IPS DF 19.7 (cell line): ENCODE results near the gene MAPT.
"Not testable (repeated sequence)": the region's sequence is repeated elsewhere in the genome, so short reads cannot be mapped to it uniquely, and the experiment has no call there.

Experiments used
- DNase-seq: peaks from one replicate; pipeline ENCODE4 v3.0.0-alpha.2; 2013; ENCODE audit warnings: low read depth, low spot score

Gene MAPT

DNA sequence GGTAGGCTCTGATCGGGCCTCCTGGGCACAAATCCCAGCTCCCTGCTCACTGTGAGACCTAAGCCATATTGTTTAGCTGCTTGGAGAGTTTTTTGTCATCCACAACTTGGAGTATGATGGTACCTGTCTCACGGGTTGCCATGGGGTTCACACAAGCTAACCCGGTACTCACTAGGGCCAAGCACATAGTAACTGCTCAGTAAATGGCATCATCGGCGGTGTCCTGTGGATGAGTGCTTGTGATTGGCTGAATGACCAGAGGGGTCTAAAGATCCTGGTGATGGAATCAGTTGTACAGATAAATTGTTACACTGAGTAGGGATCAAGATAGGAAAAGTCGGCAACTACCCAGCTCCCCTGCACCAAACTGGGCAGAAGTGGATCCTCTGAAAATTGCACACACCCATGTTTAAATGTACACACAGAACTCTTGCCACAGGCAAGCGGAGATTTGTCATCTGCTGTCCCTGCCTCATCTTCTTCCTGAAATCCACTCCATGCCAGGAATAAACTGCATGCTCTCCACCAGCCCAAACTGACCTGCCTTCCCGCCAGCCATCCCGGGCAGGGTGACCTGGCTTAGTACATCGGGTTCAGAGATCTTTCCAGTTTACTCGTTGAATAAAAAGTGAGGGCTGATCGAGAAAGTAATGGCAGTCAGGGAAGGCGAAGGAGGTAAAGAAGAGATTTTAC lies 6.5 kb downstream of the MAPT start:
- no peak for DNase-seq

DNA sequence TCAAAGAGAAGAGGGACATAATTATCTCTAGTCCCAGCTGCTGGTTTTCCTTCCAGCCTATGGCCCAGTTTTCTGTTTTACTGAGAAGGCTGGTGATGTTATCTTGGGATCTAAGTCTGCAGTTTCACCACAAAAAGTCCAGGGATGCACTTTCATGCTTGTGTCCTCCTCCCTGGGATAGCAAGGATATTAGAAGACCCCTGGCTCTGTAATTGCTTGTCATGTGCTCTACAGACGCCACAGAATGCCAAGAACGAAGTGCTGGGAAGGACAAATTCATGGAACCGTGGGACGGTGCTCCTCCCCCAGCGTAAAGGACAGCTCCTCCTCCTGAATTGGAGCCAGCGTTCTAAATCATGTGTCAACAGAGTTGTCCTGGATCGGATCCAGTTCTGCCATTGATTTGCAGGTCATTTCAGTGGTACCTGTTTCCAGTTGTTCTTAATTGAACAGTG lies 8.6 kb downstream of the MAPT start:
- DNase-seq: no peak

DNA sequence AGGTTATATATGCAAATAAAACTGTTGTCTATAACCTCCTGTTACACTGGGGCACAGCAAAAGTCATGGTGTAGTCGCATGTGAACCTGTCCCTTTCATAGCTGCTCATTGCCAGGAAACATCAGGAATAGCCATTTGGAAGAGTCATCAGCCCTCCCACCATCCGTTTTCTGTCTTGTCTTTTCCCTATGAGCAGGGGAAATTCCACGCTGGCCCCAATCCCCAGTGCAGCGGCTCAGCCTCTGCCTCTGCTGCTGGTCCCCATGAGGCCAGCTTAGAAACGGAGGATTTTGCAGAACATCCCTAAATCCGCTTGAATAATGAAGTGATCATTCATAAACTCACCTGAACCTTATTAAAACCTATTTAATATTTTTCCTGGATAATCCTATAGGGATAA lies 10.5 kb downstream of the MAPT start:
- DNase-seq: no peak

DNA sequence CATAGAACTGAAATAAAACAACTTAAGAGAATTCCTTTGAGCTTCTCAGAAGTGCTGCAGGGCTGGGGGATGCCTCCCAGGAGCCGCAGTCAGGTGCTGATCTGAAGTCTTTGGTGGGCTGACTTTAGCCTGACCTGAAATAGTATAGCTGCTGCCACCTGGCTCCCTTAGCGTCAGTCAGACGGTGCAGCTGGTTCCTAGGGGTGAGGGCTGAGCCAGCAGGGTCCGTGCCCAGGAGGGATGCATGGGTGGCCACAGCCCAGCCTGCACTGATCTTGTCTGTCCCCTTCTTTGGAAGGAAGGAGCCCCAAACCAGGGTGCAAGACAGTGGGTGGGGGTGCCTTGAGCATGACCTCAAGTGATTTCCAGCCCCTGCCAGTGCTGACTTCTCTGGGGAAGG lies 11.5 kb downstream of the MAPT start:
- no peak for DNase-seq

DNA sequence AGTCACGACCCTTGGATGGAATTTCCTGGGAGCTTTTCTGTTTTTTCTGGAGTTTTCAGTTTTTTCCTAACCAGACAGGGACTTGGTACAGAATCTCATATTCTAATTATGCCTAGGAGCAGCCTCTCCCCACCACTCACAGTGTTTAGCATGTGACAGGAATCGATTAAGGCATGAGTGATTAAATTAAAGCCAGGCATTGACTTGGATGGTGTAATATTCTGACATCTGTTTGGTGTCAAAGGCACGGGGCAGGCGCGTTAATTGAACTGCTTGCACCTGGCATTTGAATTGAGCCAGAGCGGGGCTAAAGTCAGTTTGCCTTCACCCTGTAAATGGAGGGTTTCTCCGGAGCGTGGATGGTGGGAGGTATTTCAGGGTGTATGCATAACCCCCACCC lies 11.9 kb downstream of the MAPT start:
- DNase-seq: no peak

DNA sequence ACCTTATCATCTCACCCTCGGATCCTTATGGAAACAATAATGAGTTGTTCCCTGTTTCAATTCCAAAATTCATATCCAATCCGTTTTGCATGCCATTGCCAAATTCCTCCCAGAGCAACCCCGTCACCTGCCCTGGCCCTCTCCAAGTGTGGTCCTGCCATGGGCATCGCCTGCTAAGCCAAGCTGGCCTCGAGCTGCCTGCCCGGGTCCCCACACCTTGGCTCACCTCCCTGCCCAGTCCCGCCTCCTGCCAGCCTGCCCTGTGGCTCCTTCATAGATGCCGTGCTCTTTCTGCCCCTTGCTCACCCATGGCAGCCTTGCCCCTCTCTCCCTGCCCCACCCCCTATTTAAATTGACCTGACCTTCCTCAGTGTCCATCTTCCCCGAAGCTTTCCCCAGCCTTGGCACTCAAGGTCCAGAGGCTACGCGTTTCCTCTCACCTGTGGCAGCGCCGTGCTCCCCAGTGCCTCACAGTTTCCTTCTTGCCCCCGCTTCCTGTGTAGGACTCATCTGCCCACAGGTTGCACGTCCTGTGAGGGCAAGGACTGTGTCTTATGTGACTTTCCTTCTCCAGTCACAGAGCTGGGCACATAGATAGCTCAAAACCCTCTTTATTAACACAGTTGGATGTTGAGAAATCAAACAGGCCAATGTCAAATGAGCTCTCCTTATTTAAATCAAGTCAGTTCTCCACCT lies 12.7 kb downstream of the MAPT start:
- DNase-seq: no peak

DNA sequence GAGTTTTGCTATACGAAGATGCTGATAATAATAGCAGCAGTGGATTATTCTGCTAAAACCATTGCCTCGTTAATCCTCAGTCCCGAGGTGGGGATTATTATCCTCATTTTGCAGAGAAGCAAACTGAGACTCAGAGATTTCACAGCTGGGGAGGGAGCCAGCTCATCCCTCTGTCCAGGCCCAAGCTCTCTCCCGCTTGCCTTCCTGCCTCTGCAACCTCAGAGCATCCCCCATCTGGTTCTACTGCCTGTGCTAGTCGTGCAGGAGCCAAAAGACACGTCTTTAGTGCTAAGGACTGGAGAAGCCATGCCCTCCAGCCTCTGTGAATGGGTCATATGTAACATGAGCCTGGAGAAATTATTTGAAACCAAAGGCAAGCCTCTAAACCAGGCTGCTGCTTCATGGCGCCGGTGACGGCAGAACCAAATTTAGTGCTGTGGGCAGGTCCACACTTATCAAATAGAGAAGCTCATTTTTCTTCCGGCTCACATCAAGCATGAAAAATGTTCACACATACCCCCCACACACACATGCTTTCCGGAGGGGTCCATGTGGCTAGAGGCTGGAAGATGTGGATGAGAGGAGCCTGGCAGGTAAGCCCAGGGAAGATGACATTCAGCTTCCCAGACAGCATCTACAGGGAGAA lies 13.5 kb downstream of the MAPT start:
- DNase-seq: no peak

DNA sequence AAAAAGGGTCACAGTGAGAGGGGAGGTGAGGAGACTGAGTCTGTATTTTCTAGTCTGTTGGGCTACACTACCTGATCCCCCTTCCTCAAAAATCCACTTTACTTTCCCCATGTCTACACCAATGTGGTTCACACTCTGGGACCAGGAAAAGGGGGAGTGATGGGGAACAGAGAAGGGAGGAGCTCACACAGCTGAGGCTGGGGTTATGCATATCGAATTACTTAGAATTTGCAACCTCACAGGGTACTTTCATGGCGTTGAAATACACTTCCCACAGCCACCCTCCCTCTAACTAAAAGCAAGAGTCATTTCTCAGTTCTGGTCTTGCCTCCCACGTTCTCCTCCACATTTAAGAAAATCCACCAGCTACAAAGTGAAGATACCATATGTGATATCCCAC lies 14.1 kb downstream of the MAPT start:
- no peak for DNase-seq

DNA sequence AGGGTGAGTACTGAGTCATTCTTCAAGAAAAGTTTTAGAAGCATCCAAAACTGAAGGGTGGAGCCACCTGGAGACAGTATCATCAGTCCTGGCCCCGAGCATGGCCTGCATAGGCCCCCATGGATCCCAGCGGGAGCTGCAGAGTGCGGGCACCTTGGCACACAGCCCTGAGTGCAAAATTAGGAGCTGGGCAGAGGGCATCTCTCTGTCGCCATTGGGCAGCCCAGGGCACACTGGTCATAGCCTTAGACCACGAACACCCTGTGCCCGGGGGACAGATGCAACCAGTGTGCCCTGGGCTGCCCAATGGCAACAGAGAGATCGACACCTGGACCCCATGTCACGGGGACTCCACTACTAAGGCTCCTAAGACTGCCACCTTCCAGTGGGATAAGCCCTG lies 14.6 kb downstream of the MAPT start:
- no peak for DNase-seq

DNA sequence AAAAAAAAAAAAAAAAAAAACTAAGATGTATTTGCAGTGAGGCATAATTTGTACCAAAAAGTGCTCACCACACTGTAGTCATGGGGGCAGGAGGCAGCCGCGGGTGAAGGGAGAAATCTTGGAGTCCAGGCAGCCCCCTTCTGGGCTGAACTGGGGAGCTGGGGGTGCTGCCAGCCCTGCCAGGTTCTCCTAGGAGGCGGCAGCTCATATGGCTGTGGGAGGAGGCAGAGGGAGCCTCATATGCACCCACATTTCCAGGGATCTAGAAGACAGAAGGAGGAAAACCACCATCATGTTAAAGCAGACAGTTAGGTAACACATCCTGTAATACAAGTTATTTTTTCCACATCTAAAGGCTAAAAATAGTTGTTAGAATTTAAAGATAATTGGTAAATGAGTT lies 16.3 kb downstream of the MAPT start:
- no peak for DNase-seq

DNA sequence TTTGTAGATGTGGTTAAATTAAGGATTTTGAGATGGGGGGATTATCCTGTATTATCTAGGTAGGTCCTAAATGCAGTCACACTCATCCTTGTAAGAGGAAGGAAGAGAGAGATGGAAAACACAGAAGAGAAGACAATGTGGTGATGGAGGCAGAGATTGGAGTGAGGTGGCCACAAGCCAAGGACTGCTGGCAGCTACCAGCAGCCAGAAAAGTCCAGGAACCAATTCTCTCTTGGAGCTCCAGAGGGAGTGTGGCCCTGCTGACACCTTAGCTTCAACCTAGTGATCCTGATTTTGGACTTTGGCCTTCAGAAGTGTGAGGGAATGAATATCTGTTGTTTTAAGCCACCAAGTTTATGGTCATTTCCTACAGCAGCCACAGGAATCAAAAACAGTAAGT lies 18.0 kb downstream of the MAPT start:
- no peak for DNase-seq

DNA sequence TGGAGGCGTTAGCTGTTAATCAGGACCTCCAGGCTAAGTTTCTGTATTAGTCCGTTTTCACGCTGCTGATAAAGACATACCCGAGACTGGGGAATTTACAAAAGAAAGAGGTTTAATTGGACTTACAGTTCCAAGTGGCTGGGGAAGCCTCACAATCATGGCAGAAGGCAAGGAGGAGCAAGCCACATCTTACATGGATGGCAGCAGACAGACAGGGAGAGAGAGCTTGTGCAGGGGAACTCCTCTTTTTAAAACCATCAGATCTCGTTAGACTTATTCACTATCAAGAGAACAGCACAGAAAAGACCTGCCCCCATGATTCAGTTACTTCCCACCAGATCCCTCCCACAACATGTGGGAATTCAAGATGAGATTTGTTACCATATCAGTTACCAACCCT lies 18.7 kb downstream of the MAPT start:
- not testable (repeated sequence) for DNase-seq

DNA sequence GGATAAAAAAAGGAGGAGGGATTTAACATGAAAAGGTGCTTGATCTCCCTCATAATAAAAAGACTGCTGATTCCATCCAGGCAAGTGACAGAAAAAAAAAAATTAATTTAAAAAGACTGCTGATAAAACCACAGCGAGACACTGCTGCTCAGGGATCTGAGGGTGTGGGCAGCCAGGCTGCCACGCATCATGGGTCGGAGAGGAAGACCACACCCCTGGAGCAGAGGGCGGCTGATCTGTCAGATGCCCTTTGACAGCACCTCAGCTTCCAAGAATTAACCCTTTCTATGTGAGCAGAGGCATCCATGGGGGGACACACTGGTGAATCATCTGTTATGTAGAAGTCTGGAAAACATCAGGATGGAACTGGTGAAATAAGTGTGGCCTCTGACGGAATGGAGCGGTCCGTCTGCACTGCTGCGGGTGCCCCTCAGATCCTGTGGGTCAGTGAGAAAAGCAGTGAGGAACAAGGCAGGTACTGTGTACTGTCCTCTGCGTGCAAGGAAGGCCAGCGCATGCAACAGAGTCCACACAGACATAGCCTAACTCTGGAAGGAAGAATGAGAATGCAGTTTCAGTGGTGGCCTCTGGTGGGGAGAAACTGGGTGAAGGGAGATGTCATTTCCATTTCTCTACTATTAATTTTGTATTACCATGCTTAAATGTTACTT lies 19.8 kb downstream of the MAPT start:
- no peak for DNase-seq

DNA sequence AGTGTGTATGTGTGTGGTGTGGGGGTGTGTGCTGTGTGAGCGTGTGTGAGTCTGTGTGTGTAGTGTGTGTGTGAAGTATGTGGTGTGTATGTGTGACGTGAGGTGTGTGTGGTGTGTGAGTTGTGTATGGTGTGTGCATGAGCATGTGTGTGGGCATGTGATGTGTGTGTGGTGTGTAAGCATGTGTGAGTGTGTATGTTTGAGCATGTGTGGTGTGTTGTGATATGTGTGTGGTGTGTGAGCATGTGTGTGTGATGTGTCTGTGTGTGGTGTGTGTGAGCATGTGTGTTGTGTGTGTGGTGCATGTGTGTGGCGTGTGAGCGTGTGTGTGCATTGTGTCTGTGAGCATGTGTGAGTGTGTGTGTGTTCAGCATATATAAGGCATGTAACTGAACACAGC lies 20.9 kb downstream of the MAPT start:
- DNase-seq: no peak

DNA sequence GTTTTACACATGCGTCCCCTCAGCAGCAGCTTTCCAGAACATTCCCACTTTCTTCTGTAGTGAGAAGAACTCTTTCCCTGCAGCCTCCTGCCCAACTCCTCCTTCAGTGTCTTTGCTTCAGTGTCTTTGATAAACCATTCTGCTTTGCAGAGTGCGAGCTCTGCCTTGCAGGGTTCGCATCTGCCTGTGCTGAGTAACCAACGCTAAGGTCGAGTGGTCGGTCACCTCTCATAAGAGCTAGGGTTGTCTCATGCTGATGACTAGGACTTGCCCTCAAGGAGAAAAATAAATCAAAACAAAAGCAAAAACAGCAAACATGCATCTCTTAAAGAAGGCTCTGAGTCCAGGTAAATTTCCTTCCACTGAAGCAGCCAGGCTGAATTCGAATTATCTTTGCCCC lies 22.7 kb downstream of the MAPT start:
- DNase-seq: no peak

DNA sequence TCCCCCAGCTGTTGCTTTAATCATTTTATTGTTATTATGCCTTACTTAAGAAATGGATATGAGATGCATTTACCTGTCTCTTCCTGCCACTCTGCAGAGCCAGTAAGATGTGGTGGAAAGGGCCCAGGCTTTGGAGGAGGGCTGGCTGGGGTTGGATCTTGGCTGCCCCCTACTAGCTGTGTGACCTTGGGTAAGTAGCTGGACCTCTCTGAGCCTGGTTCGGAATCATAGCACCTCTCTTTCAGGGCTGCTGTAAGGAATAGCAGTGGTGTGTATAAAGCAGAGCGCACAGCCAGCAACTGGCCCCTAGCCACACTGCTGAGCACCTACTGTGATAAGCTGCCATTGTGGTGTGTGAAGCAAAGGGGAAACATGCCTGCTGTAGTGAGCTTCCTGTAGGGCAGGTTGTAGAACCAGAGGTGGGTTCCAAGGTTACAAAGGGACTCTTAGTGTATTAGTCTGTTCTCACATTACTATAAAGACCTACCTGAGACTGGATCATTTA lies 23.9 kb downstream of the MAPT start:
- DNase-seq: no peak

DNA sequence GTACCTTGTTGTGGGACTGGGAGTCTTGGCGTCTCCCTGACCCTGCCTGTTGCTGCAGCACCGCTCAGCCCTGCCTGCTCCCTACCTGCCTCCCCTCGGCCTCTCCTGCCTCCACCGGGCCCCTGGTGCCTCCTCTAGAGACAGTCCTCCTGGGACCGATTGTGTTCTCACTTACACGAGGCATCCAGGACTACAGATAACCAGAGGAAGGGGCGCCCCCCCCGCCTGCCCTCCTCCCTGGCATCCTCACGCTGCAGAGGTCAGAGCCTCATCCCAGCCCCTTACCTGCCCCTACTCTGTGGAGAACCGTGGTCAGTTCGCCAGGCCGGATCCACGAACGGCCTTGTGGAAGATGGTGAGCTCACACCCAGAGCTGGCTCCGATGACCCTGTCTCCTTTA lies 24.8 kb downstream of the MAPT start:
- DNase-seq: no peak

DNA sequence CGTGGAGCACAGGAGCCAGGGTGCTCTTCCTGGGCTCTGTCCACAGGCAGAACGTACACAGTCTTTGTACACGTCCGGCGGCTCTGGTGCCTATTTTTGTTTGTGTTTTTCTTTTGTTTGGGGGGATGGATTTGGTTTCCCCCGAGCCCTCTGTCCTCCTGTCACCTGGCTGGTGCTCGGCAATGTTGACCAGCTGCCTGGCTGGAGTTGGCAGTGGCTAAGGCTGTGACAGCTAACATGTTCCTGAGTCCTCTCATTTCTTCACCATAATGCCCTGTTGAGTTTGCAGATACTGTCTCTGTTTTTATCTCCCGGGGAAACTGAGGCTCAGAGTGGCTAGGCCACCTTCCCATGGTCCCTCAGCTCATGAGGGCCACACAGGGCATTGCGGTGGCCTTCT lies 25.7 kb downstream of the MAPT start:
- DNase-seq: no peak

DNA sequence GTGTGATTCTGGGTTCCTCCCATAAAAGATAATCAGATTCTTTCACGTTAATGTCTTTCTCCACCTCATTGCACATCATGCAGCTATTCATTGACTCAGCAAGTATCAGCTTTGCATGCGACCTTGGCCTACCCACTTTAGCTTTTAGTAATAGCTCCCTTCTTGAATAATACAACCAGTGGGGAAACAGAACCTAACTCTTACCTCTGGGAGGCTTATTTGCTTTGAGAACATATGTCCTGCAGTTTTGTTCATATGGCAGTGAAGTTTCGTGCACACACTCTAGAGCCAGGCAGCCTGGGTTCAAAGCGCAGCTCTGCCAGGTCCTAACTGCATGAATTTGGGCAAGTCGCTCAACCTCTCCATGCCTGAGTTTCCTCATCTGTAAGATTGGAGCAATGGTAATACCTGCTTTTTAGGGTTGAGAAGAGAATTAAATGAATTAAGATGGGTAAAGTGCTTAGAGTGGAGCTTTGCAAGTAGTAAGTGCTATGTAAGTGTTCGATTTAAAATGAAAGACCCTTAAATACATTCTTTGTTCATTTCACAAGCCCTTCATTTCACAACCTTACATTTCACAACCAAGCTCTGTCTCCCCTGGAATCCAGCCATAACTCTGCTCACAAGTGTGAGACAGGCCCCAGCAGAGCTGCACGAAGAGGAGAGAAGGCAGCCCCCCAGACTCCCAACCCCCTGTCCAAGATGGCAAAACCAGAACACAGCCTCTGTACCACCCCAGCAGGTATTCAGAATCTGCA lies 29.3 kb downstream of the MAPT start:
- DNase-seq: no peak

DNA sequence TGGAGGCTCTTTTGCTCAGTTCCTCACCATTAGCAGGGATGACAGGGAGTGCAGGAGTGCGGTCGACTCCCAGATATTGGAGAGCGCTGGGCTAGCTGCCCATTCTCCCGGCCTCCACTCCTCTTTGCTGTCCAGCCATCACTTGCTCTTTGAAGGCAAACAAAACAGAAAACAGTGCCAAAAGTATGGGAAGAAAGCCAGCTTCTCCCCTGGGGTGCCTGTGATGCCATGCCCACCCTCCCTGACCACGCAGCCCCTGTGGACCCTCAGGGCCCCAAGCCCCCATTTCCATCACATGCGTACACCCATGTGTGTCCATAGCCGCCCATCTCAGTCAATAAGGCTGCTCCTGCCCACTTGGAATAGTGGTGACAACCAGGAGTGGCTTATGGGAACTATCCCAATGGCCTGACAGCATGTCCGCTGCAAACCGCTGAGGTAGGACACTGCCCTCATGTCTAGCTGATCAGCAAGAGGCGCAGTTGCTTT lies 30.0 kb downstream of the MAPT start:
- DNase-seq: no peak

DNA sequence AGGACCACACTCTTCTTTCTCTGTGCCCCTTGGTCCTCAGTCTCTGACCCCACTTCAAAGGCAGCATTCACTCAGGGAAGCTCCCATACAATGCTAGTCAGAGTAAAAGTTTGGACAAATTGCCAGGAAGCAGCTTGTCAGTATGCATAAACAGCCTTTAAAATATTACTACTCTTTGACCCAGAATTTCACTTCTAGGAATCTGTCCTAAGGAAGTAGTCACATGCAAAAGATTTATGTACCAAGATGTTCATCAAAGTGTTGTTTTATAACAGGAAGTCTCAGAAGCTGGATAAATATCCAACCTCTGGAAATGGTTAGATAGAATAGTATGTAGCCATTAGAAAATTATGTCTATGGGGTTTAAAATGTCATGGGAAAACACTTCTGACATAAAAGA lies 31.0 kb downstream of the MAPT start:
- DNase-seq: no peak
